ENCODE results near the gene ENO4. TPM values are rescaled to one million over a fixed set of nuclear protein-coding genes. Genes with fewer than 3 reads are reported as not detected.

ENO4 gene
- total RNA-seq, 1 donor from 2014 or later: not detected

- no peak for TF ChIP-seq CTCF (IDR thresholded peaks at IDR 0.05; ENCODE audit: insufficient read depth, low read length, severe bottlenecking)
- no peaks in the 10 kb centered on the region for H3K27me3 ChIP-seq (ENCODE audit: control insufficient read depth, insufficient read depth, low read length)
- no peak overlapping the region for H3K4me3 ChIP-seq (ENCODE audit: low read depth, low read length)
- DNase-seq (ENCODE audit: low read depth): no peak
- no peak for FAIRE-seq
- no peaks in the 10 kb centered on the region for H3K36me3 ChIP-seq (ENCODE audit: control insufficient read depth, insufficient read depth, low read length)
Measured at GRCh38 chr10:116864436-116864835, 15.1 kb downstream of the ENO4 start.

GRCh38 chr10:116866066-116866465, 16.8 kb downstream of the ENO4 start:
- DNase-seq (ENCODE audit: low read depth): peak; percentile 72
- FAIRE-seq: no peak
- Histone ChIP-seq H3K36me3 (ENCODE audit: control insufficient read depth, insufficient read depth, low read length) (no peaks in the 10 kb centered on the region), H3K4me3 (ENCODE audit: low read depth, low read length) (no peak overlapping the region), H3K27me3 (ENCODE audit: control insufficient read depth, insufficient read depth, low read length) (no peaks in the 10 kb centered on the region)
- no peak for TF ChIP-seq CTCF (IDR thresholded peaks at IDR 0.05; ENCODE audit: insufficient read depth, low read length, severe bottlenecking)

GRCh38 chr10:116866987-116867595, 17.8 kb downstream of the ENO4 start:
- no peak for TF ChIP-seq CTCF (IDR thresholded peaks at IDR 0.05; ENCODE audit: insufficient read depth, low read length, severe bottlenecking)
- no peaks in the 10 kb centered on the region for H3K27me3 ChIP-seq (ENCODE audit: control insufficient read depth, insufficient read depth, low read length)
- DNase-seq (ENCODE audit: low read depth): peak; percentile 79
- no peak for FAIRE-seq
- no peaks in the 10 kb centered on the region for H3K36me3 ChIP-seq (ENCODE audit: control insufficient read depth, insufficient read depth, low read length)
- H3K4me3 ChIP-seq (ENCODE audit: low read depth, low read length): no peak overlapping the region

- no peaks in the 10 kb centered on the region for H3K36me3 ChIP-seq (ENCODE audit: control insufficient read depth, insufficient read depth, low read length)
Measured at GRCh38 chr10:116868198-116868676, 18.9 kb downstream of the ENO4 start.

GRCh38 chr10:116868722-116869121, 19.4 kb downstream of the ENO4 start:
- no peaks in the 10 kb centered on the region for H3K36me3 ChIP-seq (ENCODE audit: control insufficient read depth, insufficient read depth, low read length)
- no peak for DNase-seq (ENCODE audit: low read depth)
- no peak for TF ChIP-seq CTCF (IDR thresholded peaks at IDR 0.05; ENCODE audit: insufficient read depth, low read length, severe bottlenecking)
- no peak for FAIRE-seq
- peaks cover 2% of the 10 kb centered on the region for H3K27me3 ChIP-seq (ENCODE audit: control insufficient read depth, insufficient read depth, low read length)
- no peak overlapping the region for H3K4me3 ChIP-seq (ENCODE audit: low read depth, low read length)

More at GRCh38 chr10:116868198-116868676, 18.9 kb downstream of the ENO4 start:
- peaks cover 2% of the 10 kb centered on the region for H3K27me3 ChIP-seq (ENCODE audit: control insufficient read depth, insufficient read depth, low read length)
- no peak for TF ChIP-seq CTCF (IDR thresholded peaks at IDR 0.05; ENCODE audit: insufficient read depth, low read length, severe bottlenecking)
- FAIRE-seq (no peak), DNase-seq (ENCODE audit: low read depth) (no peak)
- H3K4me3 ChIP-seq (ENCODE audit: low read depth, low read length): no peak overlapping the region

GRCh38 chr10:116870949-116871348, 21.6 kb downstream of the ENO4 start:
- Histone ChIP-seq H3K36me3 (ENCODE audit: control insufficient read depth, insufficient read depth, low read length) (no peaks in the 10 kb centered on the region), H3K4me3 (ENCODE audit: low read depth, low read length) (no peak overlapping the region), H3K27me3 (ENCODE audit: control insufficient read depth, insufficient read depth, low read length) (peaks cover 2% of the 10 kb centered on the region)
- TF ChIP-seq CTCF (IDR thresholded peaks at IDR 0.05; ENCODE audit: insufficient read depth, low read length, severe bottlenecking): no peak
- FAIRE-seq (no peak), DNase-seq (ENCODE audit: low read depth) (no peak)

Data from bronchial epithelial cell (primary cell).